ENCODE results near the gene TNS4. TPM values are rescaled to one million over a fixed set of nuclear protein-coding genes. Genes with fewer than 3 reads are reported as not detected.

TNS4 gene
- total RNA-seq, 1 donor from 2014 or later = not detected

DNA sequence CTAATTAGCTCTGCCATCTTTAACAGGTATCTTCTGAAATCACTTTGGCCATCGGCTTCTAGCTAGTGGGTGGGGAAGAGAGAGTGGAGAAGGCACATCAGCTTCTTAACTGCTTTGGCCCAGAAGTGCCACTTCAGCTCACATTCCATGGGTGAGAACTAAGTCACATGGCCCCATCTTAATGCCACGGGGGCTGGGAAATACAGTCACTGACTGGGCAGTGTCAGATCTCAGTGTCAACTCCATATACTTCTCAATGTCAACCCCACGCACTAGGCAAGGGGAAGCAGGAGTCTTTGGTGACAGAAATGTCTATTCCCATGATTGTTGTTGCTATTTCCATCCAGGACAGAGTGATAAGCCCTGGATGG lies 34.5 kb upstream of the TNS4 start:
- H3K9me3 Mint-ChIP-seq (ENCODE audit: unreplicated experiment) = no peaks in the 10 kb centered on the region
- Histone ChIP-seq H3K9me3 (ENCODE audit: insufficient read depth, low read depth, low read length) (no peaks in the 10 kb centered on the region), H4K20me1 (ENCODE audit: insufficient read depth, low read length) (no peaks in the 10 kb centered on the region), H3K4me3 (ENCODE audit: insufficient read depth, low read depth, low read length) (no peak overlapping the region), H3K4me2 (ENCODE audit: low read length) (no peak overlapping the region), H2AFZ (ENCODE audit: low read depth, low read length) (peak overlapping the region; percentile 13), H3K79me2 (ENCODE audit: insufficient read depth, low read length) (no peaks in the 10 kb centered on the region), H3K4me1 (ENCODE audit: insufficient read depth, low read length) (peaks cover 26% of the 10 kb centered on the region), H3K27ac (ENCODE audit: low read depth, low read length) (no peak overlapping the region), H3K27me3 (ENCODE audit: insufficient read depth, low read length) (no peaks in the 10 kb centered on the region), H3K36me3 (ENCODE audit: insufficient read depth, low read length) (no peaks in the 10 kb centered on the region), H3K9ac (ENCODE audit: low read length) (peak overlapping the region; percentile 15)
- peak overlapping the region; percentile 23 for H3K4me3 Mint-ChIP-seq (ENCODE audit: unreplicated experiment)
- peaks cover 27% of the 10 kb centered on the region for H3K4me1 Mint-ChIP-seq (ENCODE audit: low read depth, unreplicated experiment)
- FAIRE-seq (no peak), DNase-seq (ENCODE audit: low read depth) (no peak)
- H3K27me3 Mint-ChIP-seq (ENCODE audit: low read depth, unreplicated experiment) = no peaks in the 10 kb centered on the region
- TF ChIP-seq, protein P1, sequence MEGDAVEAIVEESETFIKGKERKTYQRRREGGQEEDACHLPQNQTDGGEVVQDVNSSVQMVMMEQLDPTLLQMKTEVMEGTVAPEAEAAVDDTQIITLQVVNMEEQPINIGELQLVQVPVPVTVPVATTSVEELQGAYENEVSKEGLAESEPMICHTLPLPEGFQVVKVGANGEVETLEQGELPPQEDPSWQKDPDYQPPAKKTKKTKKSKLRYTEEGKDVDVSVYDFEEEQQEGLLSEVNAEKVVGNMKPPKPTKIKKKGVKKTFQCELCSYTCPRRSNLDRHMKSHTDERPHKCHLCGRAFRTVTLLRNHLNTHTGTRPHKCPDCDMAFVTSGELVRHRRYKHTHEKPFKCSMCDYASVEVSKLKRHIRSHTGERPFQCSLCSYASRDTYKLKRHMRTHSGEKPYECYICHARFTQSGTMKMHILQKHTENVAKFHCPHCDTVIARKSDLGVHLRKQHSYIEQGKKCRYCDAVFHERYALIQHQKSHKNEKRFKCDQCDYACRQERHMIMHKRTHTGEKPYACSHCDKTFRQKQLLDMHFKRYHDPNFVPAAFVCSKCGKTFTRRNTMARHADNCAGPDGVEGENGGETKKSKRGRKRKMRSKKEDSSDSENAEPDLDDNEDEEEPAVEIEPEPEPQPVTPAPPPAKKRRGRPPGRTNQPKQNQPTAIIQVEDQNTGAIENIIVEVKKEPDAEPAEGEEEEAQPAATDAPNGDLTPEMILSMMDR (IDR thresholded peaks at IDR 0.05; ENCODE audit: insufficient read depth, low read depth, low read length) = no peak
- no peak for TF ChIP-seq EZH2 (IDR thresholded peaks at IDR 0.05; ENCODE audit: insufficient read depth, low read length)
- H3K36me3 Mint-ChIP-seq (ENCODE audit: low read depth, unreplicated experiment) = no peaks in the 10 kb centered on the region
- H3K27ac Mint-ChIP-seq (ENCODE audit: unreplicated experiment) = no peak overlapping the region

GRCh38 chr17:40535438-40535837 lies 34.0 kb upstream of the TNS4 start:
- TF ChIP-seq, protein P1 (IDR thresholded peaks at IDR 0.05; ENCODE audit: insufficient read depth, low read depth, low read length) = no peak
- TF ChIP-seq EZH2 (IDR thresholded peaks at IDR 0.05; ENCODE audit: insufficient read depth, low read length) = no peak
- no peaks in the 10 kb centered on the region for H3K79me2 ChIP-seq (ENCODE audit: insufficient read depth, low read length)
- H4K20me1 ChIP-seq (ENCODE audit: insufficient read depth, low read length) = no peaks in the 10 kb centered on the region
- H3K27me3 ChIP-seq (ENCODE audit: insufficient read depth, low read length) = no peaks in the 10 kb centered on the region
- no peak overlapping the region for H3K4me3 ChIP-seq (ENCODE audit: insufficient read depth, low read depth, low read length)
- H3K36me3 ChIP-seq (ENCODE audit: insufficient read depth, low read length) = no peaks in the 10 kb centered on the region
- Mint-ChIP-seq H3K27ac (ENCODE audit: unreplicated experiment) (no peak overlapping the region), H3K9me3 (ENCODE audit: unreplicated experiment) (no peaks in the 10 kb centered on the region), H3K4me1 (ENCODE audit: low read depth, unreplicated experiment) (peaks cover 27% of the 10 kb centered on the region), H3K36me3 (ENCODE audit: low read depth, unreplicated experiment) (no peaks in the 10 kb centered on the region), H3K27me3 (ENCODE audit: low read depth, unreplicated experiment) (no peaks in the 10 kb centered on the region), H3K4me3 (ENCODE audit: unreplicated experiment) (no peak overlapping the region)
- H3K27ac ChIP-seq (ENCODE audit: low read depth, low read length) = no peak overlapping the region
- DNase-seq (ENCODE audit: low read depth) (no peak), FAIRE-seq (no peak)
- no peaks in the 10 kb centered on the region for H3K9me3 ChIP-seq (ENCODE audit: insufficient read depth, low read depth, low read length)
- H3K4me1 ChIP-seq (ENCODE audit: insufficient read depth, low read length) = peaks cover 26% of the 10 kb centered on the region
- H3K9ac ChIP-seq (ENCODE audit: low read length) = no peak overlapping the region
- H3K4me2 ChIP-seq (ENCODE audit: low read length) = no peak overlapping the region
- H2AFZ ChIP-seq (ENCODE audit: low read depth, low read length) = no peak overlapping the region

- peaks cover 27% of the 10 kb centered on the region for H3K4me1 Mint-ChIP-seq (ENCODE audit: low read depth, unreplicated experiment)
- Histone ChIP-seq H4K20me1 (ENCODE audit: insufficient read depth, low read length) (no peaks in the 10 kb centered on the region), H3K9me3 (ENCODE audit: insufficient read depth, low read depth, low read length) (no peaks in the 10 kb centered on the region), H3K4me2 (ENCODE audit: low read length) (no peak overlapping the region), H2AFZ (ENCODE audit: low read depth, low read length) (no peak overlapping the region), H3K36me3 (ENCODE audit: insufficient read depth, low read length) (no peaks in the 10 kb centered on the region), H3K27ac (ENCODE audit: low read depth, low read length) (no peak overlapping the region), H3K79me2 (ENCODE audit: insufficient read depth, low read length) (no peaks in the 10 kb centered on the region), H3K27me3 (ENCODE audit: insufficient read depth, low read length) (no peaks in the 10 kb centered on the region), H3K9ac (ENCODE audit: low read length) (no peak overlapping the region), H3K4me1 (ENCODE audit: insufficient read depth, low read length) (peaks cover 26% of the 10 kb centered on the region), H3K4me3 (ENCODE audit: insufficient read depth, low read depth, low read length) (no peak overlapping the region)
- no peak for DNase-seq (ENCODE audit: low read depth)
- H3K27ac Mint-ChIP-seq (ENCODE audit: unreplicated experiment) = peak overlapping the region; percentile 36
- H3K4me3 Mint-ChIP-seq (ENCODE audit: unreplicated experiment) = peak overlapping the region; percentile 45
- H3K27me3 Mint-ChIP-seq (ENCODE audit: low read depth, unreplicated experiment) = no peaks in the 10 kb centered on the region
- no peaks in the 10 kb centered on the region for H3K36me3 Mint-ChIP-seq (ENCODE audit: low read depth, unreplicated experiment)
- no peak for TF ChIP-seq EZH2 (IDR thresholded peaks at IDR 0.05; ENCODE audit: insufficient read depth, low read length)
- no peaks in the 10 kb centered on the region for H3K9me3 Mint-ChIP-seq (ENCODE audit: unreplicated experiment)
- no peak for FAIRE-seq
These were observed 33.2 kb upstream of the TNS4 start for GRCh38 chr17:40534371-40535189.

Data from astrocyte (in vitro differentiated cells and primary cell).